Globus pallidus (tissue), 1 donor: ENCODE results near the gene GOLGA6L2.
"Not testable (repeated sequence)": the region's sequence is repeated elsewhere in the genome, so short reads cannot be mapped to it uniquely, and the experiment has no call there.

ENCODE experiments used
- DNase-seq: peaks from one replicate; pipeline ENCODE4 v3.0.0-alpha.2; 2015; ENCODE audit warnings: low spot score

Gene GOLGA6L2

DNA sequence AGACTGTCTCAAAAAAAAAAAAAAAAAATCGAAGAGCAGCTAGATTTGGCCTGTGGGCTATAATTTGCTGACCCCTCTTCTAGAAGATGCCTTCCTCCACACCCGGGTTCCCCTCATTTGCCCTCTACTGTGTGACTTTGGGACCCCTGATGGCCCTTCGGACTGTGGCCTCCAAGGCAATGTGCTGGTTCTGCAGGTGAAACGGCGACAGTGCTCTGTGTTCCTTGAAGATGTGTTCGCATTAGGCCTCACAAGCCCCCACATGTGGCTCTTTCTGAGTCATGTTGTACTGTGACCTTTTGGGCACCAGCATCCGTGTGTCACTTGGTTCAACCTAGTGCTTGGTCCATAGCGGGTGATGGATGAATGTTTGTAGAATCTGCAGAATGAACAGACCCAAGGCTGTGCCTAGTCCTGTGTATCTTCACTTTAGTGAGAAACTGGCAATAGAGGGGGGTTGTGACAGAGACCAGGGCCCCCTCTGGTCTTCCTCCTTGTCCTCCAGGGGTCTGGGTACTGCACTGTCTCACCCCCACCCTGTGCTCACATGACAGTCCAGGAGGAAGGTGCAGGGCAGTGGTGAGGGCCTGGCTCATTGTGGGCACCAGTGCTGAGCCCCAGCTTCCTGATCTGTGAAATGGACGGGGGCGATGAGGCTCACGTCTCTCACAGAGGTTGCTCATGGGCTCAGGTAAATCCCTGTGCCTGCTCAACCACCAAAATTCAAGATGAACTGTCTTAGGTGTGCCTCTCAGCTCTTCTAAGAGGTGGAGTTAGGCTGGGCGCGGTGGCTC, 22.7 kb downstream of the GOLGA6L2 start:
- no peak for DNase-seq

DNA sequence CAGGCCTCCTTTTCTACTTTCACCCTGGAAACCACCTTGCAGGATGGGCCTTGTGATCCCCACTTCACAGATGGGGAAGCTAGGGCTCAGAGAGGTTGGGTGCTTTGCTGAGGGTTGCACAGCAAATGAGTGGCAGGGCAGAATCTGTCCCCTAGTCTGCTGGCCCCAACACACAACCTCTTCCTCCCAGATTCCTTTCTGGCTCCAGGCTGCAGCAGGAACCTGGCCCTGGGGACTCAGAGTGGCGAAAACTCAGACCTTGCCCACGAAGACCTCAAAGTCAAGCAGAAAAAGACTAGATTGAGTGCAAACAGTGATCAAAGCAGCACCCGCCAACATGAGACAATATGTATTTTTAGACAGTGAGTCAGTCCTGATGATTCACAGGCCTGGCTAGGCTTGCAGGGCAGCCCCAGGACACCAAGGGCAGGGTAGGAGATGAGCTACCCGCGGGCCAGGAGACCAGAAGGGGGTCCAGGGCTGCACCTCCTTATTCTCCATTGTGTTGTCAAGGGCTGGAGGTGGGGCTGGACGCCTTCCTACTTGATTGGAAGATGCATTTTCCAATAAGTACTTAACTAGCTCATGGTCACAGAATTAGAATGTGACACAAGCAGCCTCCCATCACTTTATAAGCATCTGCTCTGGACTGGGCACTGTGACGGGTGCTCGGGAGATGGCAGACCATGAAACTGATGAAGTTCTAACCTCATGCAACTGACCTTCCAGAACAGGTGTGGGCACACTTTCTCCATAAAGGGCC, 23.9 kb downstream of the GOLGA6L2 start:
- no peak for DNase-seq

DNA sequence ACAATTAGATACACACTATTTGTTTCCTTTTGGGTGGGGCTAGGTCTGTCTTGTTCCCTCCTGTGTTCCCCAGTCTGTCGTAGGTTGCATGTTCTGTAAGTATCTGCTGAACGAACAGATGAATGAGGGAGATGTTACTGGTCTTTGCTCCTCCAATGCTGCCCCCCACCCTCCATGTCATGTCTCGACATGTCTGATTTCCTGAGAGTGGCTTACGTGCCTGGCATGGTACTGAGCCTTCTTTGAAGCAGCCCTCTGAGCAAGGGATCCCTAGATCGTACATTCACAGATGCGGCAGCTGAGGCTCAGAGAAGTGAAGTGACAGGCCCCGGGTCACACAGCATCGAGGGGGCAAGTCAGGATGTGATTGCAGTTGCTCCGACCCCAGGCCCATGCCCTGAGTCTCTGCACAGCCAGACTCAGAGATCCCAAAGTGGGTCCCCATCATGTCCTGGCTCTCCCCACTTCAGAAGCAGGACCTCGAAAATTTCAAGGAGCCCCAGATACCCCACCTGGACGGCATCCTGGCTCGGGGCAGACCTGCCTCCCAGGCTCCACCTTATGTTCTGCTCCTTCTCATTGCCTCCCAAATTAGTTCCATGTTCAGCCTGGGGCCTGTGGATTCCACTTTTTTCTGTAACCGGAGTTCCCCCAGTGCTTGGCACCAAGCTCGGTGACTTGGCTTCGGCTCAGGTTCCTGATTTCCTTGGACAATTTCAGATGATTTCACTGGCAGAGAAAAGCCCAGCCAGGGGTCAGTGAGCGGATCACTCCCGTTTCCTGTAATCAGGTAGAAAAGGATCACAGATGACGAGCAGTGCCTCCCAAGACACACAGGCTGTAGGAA, 24.7 kb downstream of the GOLGA6L2 start:
- DNase-seq, result no peak

DNA sequence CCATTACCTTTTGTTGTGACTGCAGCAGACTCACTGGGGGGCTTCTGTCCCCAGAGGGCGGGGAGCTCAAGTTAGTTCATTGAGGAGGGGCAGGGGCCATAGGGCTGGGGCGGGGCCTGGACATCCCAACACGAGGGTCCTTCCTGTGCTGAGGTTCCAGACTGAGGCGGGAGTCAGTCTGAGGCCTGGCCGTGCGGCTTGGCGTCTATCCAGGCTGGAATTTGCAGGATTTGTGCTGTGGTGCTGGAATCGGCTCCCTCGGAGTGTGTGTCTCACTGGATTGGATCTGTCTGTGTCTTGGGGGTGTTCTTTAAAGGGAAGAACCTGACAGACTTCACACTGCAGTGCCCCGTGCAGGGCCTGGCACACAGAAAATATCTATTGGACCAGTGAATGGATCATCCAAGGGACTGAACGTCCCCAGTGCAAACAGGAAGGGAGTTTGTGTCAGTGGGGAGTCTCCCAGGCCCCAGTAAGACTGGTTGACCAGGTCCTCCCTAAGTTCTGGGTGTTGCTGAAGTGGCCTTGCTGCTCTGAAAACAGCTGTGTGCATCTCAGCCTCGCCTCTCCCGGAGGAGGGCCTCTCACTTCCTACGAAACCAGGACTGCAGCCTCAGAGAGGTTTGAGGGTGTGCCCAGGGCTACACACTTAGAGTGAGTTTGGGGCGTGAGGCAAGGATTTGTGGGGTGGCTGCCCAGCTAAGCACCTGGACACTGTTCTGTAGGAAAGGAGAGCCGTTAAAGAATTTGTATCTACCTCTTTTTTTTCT, 26.1 kb downstream of the GOLGA6L2 start:
- DNase-seq, result no peak

DNA sequence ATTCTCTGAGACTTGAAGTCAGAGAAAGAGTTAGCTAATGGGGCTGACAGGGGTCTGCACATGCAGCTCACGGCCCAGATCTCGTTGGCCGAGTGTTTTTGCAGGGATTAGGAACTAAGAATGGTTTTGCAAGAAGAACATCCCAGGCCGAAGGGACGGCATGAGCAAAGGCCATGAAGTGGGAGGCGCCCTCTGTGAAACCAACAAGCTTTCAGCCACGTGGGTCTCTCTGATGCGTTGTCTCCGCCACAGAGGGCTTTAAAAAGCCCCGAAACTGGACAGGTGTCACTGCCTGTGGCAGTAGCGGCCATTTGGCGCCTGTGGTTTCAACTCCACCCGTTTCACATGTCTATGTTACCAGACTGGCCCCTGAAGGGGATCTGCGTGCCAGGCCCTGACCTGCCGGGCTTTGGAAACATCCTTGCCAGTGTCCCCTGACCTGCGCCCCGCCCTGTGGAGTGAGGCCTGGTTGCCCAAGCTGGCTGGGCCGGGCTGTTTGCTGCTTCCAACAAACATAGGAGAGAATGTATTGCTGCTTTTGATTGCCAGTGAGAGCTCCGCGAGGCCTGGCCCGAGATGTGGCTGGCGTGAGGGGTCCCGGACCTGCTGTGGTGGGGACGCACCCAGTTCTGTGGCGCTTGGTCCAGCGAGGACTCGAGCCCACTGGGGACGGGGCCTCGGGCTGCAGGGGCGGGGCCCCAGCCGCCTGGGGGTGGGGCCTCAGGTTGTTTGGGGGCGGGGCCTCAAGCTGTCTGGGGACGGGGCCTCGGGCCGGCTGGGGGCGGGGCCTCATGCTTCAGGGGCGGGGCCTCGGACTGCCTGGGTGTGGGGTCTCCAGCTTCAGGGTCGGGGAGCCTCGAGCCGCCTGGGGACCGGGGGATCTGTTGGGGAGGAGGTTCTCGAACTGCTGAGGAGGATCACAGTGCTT, 30.4 kb downstream of the GOLGA6L2 start:
- DNase-seq, result no peak

DNA sequence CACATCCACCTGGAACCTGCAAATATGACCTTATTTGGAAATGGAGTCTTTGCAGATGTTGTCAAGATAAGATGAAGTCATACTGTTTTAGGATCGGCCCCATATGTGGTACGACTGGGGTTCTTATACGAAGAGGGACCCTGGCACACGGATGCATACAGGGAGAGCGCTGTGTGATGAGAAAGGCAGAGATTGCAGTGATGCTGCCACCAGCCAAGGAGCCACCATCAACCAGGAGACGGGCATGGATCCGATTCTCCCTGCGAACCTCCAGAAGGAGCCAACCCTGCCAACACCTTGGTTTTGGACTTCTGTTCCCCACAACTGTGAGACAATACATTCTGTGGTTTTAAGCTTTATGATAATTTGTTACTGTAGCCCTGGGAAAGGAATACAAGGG, 31.2 kb downstream of the GOLGA6L2 start:
- not testable (repeated sequence) for DNase-seq

DNA sequence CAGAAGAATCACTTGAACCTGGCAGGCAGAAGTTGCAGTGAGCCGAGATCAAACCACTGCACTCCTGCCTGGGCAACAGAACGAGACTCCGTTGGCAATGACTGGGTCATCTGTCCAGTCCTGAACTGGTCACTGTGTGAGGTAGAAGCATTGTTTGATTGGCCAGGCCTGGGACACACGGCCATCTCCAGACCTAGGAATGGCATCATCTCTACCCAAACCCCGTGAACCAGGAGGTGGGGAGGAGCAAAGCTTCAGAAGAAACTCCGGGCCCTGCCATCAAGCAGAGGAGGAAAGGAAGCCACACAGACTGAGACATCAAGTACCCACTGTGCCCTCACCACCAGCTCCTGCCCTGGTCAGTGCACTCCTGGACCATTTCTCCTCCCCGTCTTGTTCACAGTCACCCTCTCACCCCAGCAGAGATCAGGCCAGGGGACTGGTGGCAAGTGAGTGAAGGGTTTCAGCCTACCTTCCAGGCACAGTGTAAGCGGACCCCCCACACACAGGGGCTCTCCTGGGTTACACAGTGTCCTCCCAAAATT, 31.6 kb downstream of the GOLGA6L2 start:
- no peak for DNase-seq

DNA sequence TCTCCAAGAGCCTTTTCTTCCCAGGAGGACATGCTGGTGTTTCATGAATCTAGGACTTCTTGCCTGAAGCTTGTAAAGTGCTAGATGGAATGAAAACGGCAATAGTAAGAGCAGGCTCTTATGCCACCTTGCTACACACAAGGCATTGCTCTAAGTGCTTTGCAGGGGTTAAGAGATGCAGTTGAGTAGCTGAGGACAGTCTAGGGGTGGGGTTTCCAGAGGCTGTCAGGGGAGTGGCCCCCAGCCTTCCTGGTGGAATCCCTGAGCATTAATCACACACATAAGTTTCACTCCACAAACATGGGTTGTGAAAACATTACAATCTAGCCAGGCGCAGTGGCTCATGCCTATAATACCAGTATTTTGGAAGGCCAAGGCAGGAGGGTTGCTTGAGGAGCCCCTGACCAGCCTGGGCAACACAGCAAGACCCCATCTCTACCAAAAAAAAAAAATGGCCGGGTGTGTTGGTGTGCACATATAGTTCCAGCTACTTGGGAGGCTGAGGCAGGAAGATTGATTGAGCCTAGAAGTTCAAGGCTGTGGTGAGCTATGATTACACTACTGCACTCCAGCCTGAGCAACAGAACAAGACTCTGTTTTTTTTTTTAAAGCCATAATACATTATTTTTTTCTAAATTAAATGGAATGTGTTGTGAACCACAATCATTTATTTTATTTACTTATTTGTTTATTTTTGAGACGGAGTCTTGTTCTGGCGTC, 34.0 kb downstream of the GOLGA6L2 start:
- DNase-seq, result not testable (repeated sequence)

DNA sequence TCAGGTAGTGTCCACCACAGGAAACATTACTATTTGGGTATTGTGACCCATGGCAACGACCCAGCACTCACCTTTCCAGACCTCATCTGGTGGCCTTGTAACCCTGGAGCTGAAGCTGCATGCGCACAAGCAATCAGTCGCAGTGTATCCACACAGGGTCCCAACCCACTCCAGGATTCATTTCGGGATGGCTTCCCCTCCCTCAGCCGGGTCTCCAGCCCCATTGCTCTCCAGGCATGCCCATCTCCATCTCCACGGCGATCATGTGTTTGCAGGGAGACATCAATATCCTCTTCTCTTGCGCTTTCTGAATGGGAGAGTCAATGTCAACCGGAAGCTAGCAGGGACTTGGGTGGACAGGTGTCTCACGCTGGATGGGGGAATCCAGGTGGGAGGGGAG, 35.2 kb downstream of the GOLGA6L2 start:
- DNase-seq, result no peak

DNA sequence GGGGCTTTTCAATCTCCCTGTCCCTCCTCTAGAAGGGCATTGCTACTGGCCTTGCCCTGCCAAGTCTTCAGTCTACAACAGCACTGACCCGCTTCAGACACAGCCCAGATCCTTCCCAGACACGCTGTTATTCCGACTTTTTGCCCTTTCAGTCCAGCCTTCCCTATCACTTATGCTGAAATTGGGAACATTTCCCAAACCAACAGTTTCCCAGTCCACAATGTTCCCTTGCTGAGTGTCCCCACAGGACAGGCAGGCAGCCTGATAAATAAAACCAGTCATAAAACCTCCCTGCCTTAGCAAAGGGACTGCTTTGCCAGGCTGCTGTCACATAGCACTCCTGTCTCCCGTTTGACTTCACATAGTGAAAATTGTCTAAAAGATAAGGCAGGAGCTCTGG, 43.5 kb downstream of the GOLGA6L2 start:
- DNase-seq, result no peak

DNA sequence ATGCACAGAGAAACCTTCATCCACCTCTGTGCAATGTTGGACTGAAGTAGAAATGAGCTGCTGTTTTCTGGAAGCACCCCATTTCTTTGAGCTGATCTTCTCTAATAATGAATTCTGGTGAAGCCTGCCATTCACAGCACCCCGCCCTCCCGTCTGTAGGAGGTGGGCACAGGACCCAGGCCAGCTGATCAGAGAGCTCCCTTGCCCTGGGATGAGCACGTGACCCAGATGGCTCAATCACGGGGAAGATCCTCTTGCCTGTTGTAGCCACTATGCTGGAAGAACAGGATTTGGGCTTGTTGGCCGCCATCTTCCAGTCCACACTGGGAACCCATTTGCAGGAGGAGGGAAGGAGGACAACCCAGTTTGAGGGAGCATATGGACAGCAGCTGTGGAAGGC, 44.5 kb downstream of the GOLGA6L2 start:
- no peak for DNase-seq

DNA sequence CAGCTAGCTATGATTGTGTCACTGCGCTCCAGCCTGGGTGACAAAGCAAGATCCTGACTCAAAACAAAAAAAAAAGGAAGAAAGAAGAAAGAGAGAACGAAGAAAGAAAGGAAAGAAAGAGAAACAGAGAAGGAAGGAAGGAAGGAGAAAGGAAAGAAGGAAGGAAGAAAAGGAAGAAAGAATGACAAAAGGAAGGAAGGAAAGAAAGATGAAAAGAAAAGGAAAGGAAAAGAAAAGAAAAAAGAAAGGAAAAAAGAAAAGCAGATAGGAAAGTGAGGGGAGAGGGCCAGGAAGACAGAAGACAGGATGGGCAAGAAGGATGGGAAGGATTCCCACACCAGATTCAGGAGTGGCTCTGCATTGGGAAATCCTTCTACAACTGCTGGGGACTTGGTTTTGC, 44.9 kb downstream of the GOLGA6L2 start:
- DNase-seq, result no peak

DNA sequence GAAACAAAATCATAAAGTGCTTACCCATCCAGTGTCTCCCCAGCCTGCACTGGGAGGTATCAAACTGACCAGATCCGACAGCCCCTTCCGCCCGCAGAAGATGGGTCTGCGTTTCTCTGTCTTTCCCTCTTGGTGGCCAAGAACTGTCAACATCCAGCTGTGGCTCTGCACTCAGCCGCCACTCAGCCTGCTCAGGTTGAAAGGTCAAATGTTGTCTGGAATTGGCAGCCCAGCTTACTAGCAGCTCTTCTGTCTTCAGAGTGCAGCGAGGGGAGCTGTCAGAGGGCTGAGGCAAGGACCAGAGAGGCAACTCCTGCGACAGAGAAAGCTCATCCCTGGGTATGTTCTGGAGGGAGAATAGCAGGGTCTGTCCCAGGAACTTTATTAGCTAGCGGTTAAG, 45.4 kb downstream of the GOLGA6L2 start:
- DNase-seq, result no peak

DNA sequence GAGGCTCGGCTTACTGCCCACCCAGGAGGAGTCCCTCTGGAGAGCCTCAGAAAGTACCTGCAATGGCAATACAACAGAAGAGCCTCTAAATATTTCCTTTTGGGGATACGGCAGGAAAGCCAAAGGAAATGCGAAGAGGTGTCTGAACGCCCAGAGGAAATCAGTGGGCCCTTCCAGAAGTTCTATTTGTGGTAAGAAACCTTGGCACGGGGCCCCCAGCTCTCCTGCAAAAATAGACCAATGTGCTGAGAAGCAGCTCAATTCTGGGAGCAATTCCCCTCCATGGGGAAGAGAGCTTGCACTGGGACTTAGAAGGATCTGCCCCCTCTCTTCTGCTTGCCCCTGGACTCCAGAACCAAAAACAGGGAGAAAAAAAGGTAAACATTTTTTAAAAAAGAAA, 47.8 kb downstream of the GOLGA6L2 start:
- not testable (repeated sequence) for DNase-seq

DNA sequence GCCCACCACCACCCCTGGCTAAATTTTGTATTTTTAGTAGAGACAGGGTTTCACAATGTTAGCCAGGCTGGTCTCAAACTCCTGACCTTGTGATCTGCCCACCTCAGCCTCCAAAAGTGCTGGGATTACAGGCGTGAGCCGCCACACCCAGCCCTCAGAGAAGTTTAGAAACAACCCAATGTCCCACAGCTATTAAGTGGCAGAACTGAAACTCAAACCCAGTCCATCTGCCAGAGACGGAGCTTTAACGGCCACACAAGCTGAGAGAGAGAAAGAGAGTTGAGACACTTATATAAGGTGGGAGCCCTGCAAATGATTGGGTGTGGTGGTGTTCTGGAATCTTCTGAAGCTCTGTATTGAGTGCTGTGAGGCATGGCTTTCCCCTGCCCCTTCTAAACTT, 48.7 kb downstream of the GOLGA6L2 start:
- DNase-seq, result not testable (repeated sequence)

DNA sequence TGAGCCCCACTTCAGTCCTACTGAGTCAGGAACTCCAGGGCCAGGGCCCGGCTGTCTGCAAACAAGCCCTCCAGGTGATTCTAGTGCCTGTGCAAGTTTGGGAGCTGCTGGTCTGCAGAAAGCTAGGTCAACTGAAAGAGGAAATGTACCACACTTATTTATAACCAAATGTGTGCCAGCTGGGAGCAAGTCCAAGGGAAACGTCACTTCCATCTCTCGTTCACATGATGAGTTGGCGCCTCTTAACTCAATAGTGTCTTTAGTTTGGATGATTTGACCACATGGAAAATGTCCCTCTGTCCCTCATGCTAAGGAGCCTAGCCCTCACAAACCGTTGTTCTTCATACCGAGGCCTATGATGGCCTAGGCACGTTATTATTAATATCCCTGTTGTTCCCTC, 49.3 kb downstream of the GOLGA6L2 start:
- DNase-seq, result no peak

DNA sequence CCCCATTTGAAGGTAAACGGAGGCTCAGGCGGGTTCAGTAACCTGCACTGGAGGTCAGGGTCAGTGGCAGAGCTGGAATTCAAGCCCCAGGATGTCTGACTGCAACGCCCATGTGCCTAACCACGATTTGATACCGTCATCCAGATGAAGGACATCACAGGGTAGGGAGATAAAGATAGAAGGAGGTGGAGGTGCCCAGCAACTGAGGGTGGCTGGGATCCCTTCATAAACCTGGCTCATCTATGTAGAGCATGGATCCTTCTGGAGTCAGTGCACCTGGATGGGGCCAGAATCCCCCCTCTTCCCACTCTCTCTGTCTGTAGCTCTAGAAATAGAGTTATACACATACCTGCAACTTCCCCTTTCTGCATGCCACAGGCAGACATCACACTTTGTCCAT, 51.2 kb downstream of the GOLGA6L2 start:
- no peak for DNase-seq

DNA sequence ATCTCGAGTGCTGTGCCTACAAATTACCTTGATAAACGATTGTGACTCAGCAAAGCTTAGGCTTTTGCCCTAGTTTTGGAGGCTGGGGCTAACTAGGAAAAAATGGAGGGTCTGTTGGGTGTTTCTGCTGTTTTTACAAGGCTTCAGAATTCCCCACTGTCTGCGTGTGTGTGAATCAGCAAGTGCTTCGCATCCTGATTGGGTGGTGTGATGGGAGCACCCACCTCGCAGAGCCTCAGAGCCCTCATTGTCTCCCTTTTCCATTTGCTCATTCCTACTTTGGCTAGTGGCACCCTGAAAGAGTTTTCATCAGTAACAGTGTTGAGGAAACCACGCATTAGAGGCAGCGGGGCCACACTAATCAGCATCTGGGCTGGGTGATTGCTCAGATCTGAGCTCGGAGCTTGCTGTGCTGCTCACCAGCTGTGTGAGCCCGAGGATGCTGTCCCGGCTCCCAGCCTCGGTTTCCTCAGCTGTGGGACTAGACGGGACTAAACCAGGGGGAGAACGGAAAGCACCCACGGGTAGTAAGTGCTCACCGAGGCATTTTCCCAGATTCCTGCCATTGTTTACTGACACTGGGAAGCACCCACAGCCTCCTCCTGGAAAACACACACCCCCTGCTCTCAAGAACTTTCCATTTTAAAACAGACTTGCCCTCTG, 51.9 kb downstream of the GOLGA6L2 start:
- DNase-seq, result no peak
